ENCODE measurements around the gene CHD6.

CHD6 gene

GRCh38 chr20:41462372-41463161, 155.6 kb downstream of the CHD6 start:
- Mint-ChIP-seq H3K27ac (no peak overlapping the region), H3K27me3 (no peaks in the 10 kb centered on the region), H3K4me1 (ENCODE audit: low read depth) (no peaks in the 10 kb centered on the region), H3K36me3 (ENCODE audit: low read depth) (peaks cover 72% of the 10 kb centered on the region), H3K9me3 (peaks cover 8% of the 10 kb centered on the region), H3K4me3 (no peak overlapping the region)
- intact Hi-C loops (cut with micrococcal nuclease) = no loop called here

- Mint-ChIP-seq H3K36me3 (ENCODE audit: low read depth) (peaks cover 68% of the 10 kb centered on the region), H3K4me3 (no peak overlapping the region), H3K4me1 (ENCODE audit: low read depth) (no peaks in the 10 kb centered on the region), H3K27me3 (no peaks in the 10 kb centered on the region), H3K27ac (no peak overlapping the region), H3K9me3 (peaks cover 8% of the 10 kb centered on the region)
- intact Hi-C loops (cut with micrococcal nuclease) = no loop called here
These were observed 159.4 kb downstream of the CHD6 start for GRCh38 chr20:41458761-41459160.

GRCh38 chr20:41457173-41457857, 160.9 kb downstream of the CHD6 start:
- Mint-ChIP-seq H3K4me1 (ENCODE audit: low read depth) (no peaks in the 10 kb centered on the region), H3K4me3 (no peak overlapping the region), H3K27ac (no peak overlapping the region), H3K36me3 (ENCODE audit: low read depth) (peaks cover 72% of the 10 kb centered on the region), H3K9me3 (peaks cover 8% of the 10 kb centered on the region), H3K27me3 (no peaks in the 10 kb centered on the region)
- intact Hi-C loops (cut with micrococcal nuclease) = no loop called here

- H3K27ac Mint-ChIP-seq = no peak overlapping the region
- H3K9me3 Mint-ChIP-seq = peaks cover 4% of the 10 kb centered on the region
- H3K4me1 Mint-ChIP-seq (ENCODE audit: low read depth) = no peaks in the 10 kb centered on the region
- intact Hi-C loops (cut with micrococcal nuclease) = no loop called here
- no peaks in the 10 kb centered on the region for H3K27me3 Mint-ChIP-seq
- H3K4me3 Mint-ChIP-seq = no peak overlapping the region
- peaks cover 72% of the 10 kb centered on the region for H3K36me3 Mint-ChIP-seq (ENCODE audit: low read depth)
These were observed 161.8 kb downstream of the CHD6 start for GRCh38 chr20:41456351-41456750.

GRCh38 chr20:41454250-41454649, 163.9 kb downstream of the CHD6 start:
- H3K27ac Mint-ChIP-seq = no peak overlapping the region
- H3K4me1 Mint-ChIP-seq (ENCODE audit: low read depth) = no peaks in the 10 kb centered on the region
- peaks cover 74% of the 10 kb centered on the region for H3K36me3 Mint-ChIP-seq (ENCODE audit: low read depth)
- H3K27me3 Mint-ChIP-seq = no peaks in the 10 kb centered on the region
- intact Hi-C loops (cut with micrococcal nuclease) = no loop called here
- no peak overlapping the region for H3K4me3 Mint-ChIP-seq
- no peaks in the 10 kb centered on the region for H3K9me3 Mint-ChIP-seq

GRCh38 chr20:41453010-41453950, 164.9 kb downstream of the CHD6 start:
- Mint-ChIP-seq H3K27ac (no peak overlapping the region), H3K36me3 (ENCODE audit: low read depth) (peaks cover 76% of the 10 kb centered on the region), H3K9me3 (no peaks in the 10 kb centered on the region), H3K27me3 (no peaks in the 10 kb centered on the region), H3K4me1 (ENCODE audit: low read depth) (no peaks in the 10 kb centered on the region), H3K4me3 (no peak overlapping the region)
- intact Hi-C loops (cut with micrococcal nuclease) = no loop called here

- Mint-ChIP-seq H3K9me3 (no peaks in the 10 kb centered on the region), H3K27me3 (no peaks in the 10 kb centered on the region), H3K27ac (no peak overlapping the region), H3K4me3 (no peak overlapping the region), H3K36me3 (ENCODE audit: low read depth) (peaks cover 83% of the 10 kb centered on the region), H3K4me1 (ENCODE audit: low read depth) (no peaks in the 10 kb centered on the region)
- intact Hi-C loops (cut with micrococcal nuclease) = no loop called here
These were observed 166.0 kb downstream of the CHD6 start for GRCh38 chr20:41452226-41452625.

- intact Hi-C loops (cut with micrococcal nuclease) = no loop called here
- H3K9me3 Mint-ChIP-seq = no peaks in the 10 kb centered on the region
- no peak overlapping the region for H3K27ac Mint-ChIP-seq
- peaks cover 10% of the 10 kb centered on the region for H3K4me1 Mint-ChIP-seq (ENCODE audit: low read depth)
- H3K27me3 Mint-ChIP-seq = no peaks in the 10 kb centered on the region
- H3K36me3 Mint-ChIP-seq (ENCODE audit: low read depth) = peaks cover 73% of the 10 kb centered on the region
- H3K4me3 Mint-ChIP-seq = no peak overlapping the region
These were observed 171.2 kb downstream of the CHD6 start for GRCh38 chr20:41447006-41447405.

GRCh38 chr20:41446456-41446855, 171.7 kb downstream of the CHD6 start:
- no peak overlapping the region for H3K4me3 Mint-ChIP-seq
- H3K4me1 Mint-ChIP-seq (ENCODE audit: low read depth) = peaks cover 10% of the 10 kb centered on the region
- no peak overlapping the region for H3K27ac Mint-ChIP-seq
- intact Hi-C loops (cut with micrococcal nuclease) = no loop called here
- no peaks in the 10 kb centered on the region for H3K27me3 Mint-ChIP-seq
- H3K9me3 Mint-ChIP-seq = no peaks in the 10 kb centered on the region
- peaks cover 73% of the 10 kb centered on the region for H3K36me3 Mint-ChIP-seq (ENCODE audit: low read depth)

- intact Hi-C loops (cut with micrococcal nuclease) = no loop called here
- Mint-ChIP-seq H3K9me3 (no peaks in the 10 kb centered on the region), H3K27me3 (no peaks in the 10 kb centered on the region), H3K36me3 (ENCODE audit: low read depth) (peaks cover 74% of the 10 kb centered on the region), H3K4me3 (no peak overlapping the region), H3K4me1 (ENCODE audit: low read depth) (peaks cover 10% of the 10 kb centered on the region), H3K27ac (no peak overlapping the region)
These were observed 173.4 kb downstream of the CHD6 start for GRCh38 chr20:41444821-41445220.

- no peak overlapping the region for H3K4me3 Mint-ChIP-seq
- peak overlapping the region; percentile 1 for H3K27ac Mint-ChIP-seq
- no peaks in the 10 kb centered on the region for H3K27me3 Mint-ChIP-seq
- H3K9me3 Mint-ChIP-seq = no peaks in the 10 kb centered on the region
- peaks cover 85% of the 10 kb centered on the region for H3K36me3 Mint-ChIP-seq (ENCODE audit: low read depth)
- intact Hi-C loops (cut with micrococcal nuclease) = no loop called here
- peaks cover 10% of the 10 kb centered on the region for H3K4me1 Mint-ChIP-seq (ENCODE audit: low read depth)
These were observed 174.5 kb downstream of the CHD6 start for GRCh38 chr20:41443691-41444090.

- H3K27me3 Mint-ChIP-seq = no peaks in the 10 kb centered on the region
- H3K4me1 Mint-ChIP-seq (ENCODE audit: low read depth) = peaks cover 20% of the 10 kb centered on the region
- H3K36me3 Mint-ChIP-seq (ENCODE audit: low read depth) = peaks cover 80% of the 10 kb centered on the region
- no peaks in the 10 kb centered on the region for H3K9me3 Mint-ChIP-seq
- intact Hi-C loops (cut with micrococcal nuclease) = no loop called here
- no peak overlapping the region for H3K27ac Mint-ChIP-seq
- H3K4me3 Mint-ChIP-seq = no peak overlapping the region
These were observed 177.3 kb downstream of the CHD6 start for GRCh38 chr20:41440882-41441281.

- Mint-ChIP-seq H3K4me1 (ENCODE audit: low read depth) (peaks cover 10% of the 10 kb centered on the region), H3K27ac (no peak overlapping the region), H3K4me3 (no peak overlapping the region), H3K36me3 (ENCODE audit: low read depth) (peaks cover 94% of the 10 kb centered on the region), H3K27me3 (no peaks in the 10 kb centered on the region), H3K9me3 (no peaks in the 10 kb centered on the region)
- intact Hi-C loops (cut with micrococcal nuclease) = no loop called here
These were observed 180.3 kb downstream of the CHD6 start for GRCh38 chr20:41437836-41438235.

GRCh38 chr20:41436679-41437078, 181.5 kb downstream of the CHD6 start:
- no peak overlapping the region for H3K4me3 Mint-ChIP-seq
- peaks cover 94% of the 10 kb centered on the region for H3K36me3 Mint-ChIP-seq (ENCODE audit: low read depth)
- no peak overlapping the region for H3K27ac Mint-ChIP-seq
- H3K9me3 Mint-ChIP-seq = no peaks in the 10 kb centered on the region
- H3K4me1 Mint-ChIP-seq (ENCODE audit: low read depth) = peaks cover 10% of the 10 kb centered on the region
- intact Hi-C loops (cut with micrococcal nuclease) = no loop called here
- no peaks in the 10 kb centered on the region for H3K27me3 Mint-ChIP-seq
